Fibroblast of the aortic adventitia (primary cell): ENCODE measurements around the gene KIAA0513. TPM values are rescaled to one million over a fixed set of nuclear protein-coding genes. Genes with fewer than 3 reads are reported as not detected.

ENCODE experiments used
- DNase-seq: peaks from one replicate; pipeline ENCODE4 v3.0.0-alpha.2; 2010; ENCODE audit warnings: low read depth
- H3K4me3 ChIP-seq: 2 replicates; pipeline ENCODE4 v1.5.1; 2011; ENCODE audit warnings: low read depth, mild to moderate bottlenecking, control low read depth, low read length, moderate library complexity
- CTCF ChIP-seq: IDR thresholded peaks from 2 replicates; pipeline ENCODE4 v1.5.1; 2011; ENCODE audit warnings: mild to moderate bottlenecking, low read length, control low read depth, inconsistent platforms; ENCODE audit not compliant: insufficient read depth
- total RNA-seq: library from RNA; depleted of rRNA; stranded (reverse); fragments of >200 nt; gene quantifications from 2 replicates; pipeline ENCODE4 v1.2.3, GENCODE V29; 2012; ENCODE audit warnings: low replicate concordance

The KIAA0513 gene
- total RNA-seq, 1 donor, result 28.3 TPM

GRCh38 chr16:85054948-85055492 is 27.4 kb downstream of the KIAA0513 start:
- DNase-seq, result no peak
- no peak for TF ChIP-seq CTCF
- peak overlapping the region; percentile 59 for H3K4me3 ChIP-seq

- DNase-seq, result peak; percentile 78
- H3K4me3 ChIP-seq, result peak overlapping the region; percentile 59
- no peak for TF ChIP-seq CTCF
Measured at GRCh38 chr16:85055493-85056210, 28.1 kb downstream of the KIAA0513 start.

GRCh38 chr16:85056211-85056748 is 28.7 kb downstream of the KIAA0513 start:
- DNase-seq, result peak; percentile 43
- no peak overlapping the region for H3K4me3 ChIP-seq
- TF ChIP-seq CTCF, result peak; percentile 53

GRCh38 chr16:85057212-85057889 is 29.8 kb downstream of the KIAA0513 start:
- peak; percentile 22 for TF ChIP-seq CTCF
- no peak for DNase-seq

GRCh38 chr16:85057948-85058347 is 30.4 kb downstream of the KIAA0513 start:
- no peak for TF ChIP-seq CTCF
- DNase-seq, result no peak
- no peak overlapping the region for H3K4me3 ChIP-seq

More at GRCh38 chr16:85057212-85057889, 29.8 kb downstream of the KIAA0513 start:
- no peak overlapping the region for H3K4me3 ChIP-seq

GRCh38 chr16:85058909-85059308 is 31.3 kb downstream of the KIAA0513 start:
- TF ChIP-seq CTCF, result no peak
- no peak overlapping the region for H3K4me3 ChIP-seq

More at GRCh38 chr16:85058909-85059308, 31.3 kb downstream of the KIAA0513 start:
- no peak for DNase-seq
